HL-60 (cell line): ENCODE measurements around the gene EPHA1.

Source experiments
- DNase-seq, 2 experiments: peaks; one replicate each; pipeline ENCODE4 v3.0.0-alpha.2; 2010 to 2020; ENCODE audit warnings: low read depth in 1 of 2, low spot score in 1 of 2
- H3K27ac ChIP-seq: fragments of 250-450 bp; sonication (Bioruptor Pico); replicated peaks from 2 replicates; pipeline ENCODE4 v1.5.1; 2020; ENCODE audit warnings: mild to moderate bottlenecking, moderate library complexity
- H3K27me3 ChIP-seq: fragments of 250-450 bp; sonication (Bioruptor Pico); 2 replicates; pipeline ENCODE4 v1.5.1; 2021; ENCODE audit warnings: mild to moderate bottlenecking, moderate library complexity; ENCODE audit not compliant: insufficient read depth, poor library complexity, severe bottlenecking
- H3K4me3 ChIP-seq: replicated peaks from 2 replicates; pipeline ENCODE4 v1.5.1; 2011; ENCODE audit warnings: mild to moderate bottlenecking, control low read depth, low read length; ENCODE audit not compliant: insufficient read depth
- GABPA ChIP-seq: IDR thresholded peaks from 2 replicates; pipeline ENCODE4 v1.6.1; 2012; ENCODE audit warnings: low read depth
- POLR2AphosphoS5 ChIP-seq: IDR thresholded peaks from 2 replicates; pipeline ENCODE4 v1.6.1; 2012; ENCODE audit warnings: low read depth
- SPI1 ChIP-seq: IDR thresholded peaks from 2 replicates; pipeline ENCODE4 v1.6.1; 2012; ENCODE audit warnings: low read depth, mild to moderate bottlenecking, borderline replicate concordance
- TF ChIP-seq, protein P1 (sequence below): IDR thresholded peaks from 2 replicates; pipeline ENCODE4 v1.6.1; 2012; ENCODE audit warnings: low read depth; ENCODE audit not compliant: insufficient replicate concordance
- TF ChIP-seq, protein P2 (sequence below): IDR thresholded peaks from one replicate; pipeline ENCODE4 v1.5.1; 2011; ENCODE audit warnings: low read length, control low read depth, inconsistent platforms; ENCODE audit not compliant: insufficient read depth

Gene EPHA1

DNA sequence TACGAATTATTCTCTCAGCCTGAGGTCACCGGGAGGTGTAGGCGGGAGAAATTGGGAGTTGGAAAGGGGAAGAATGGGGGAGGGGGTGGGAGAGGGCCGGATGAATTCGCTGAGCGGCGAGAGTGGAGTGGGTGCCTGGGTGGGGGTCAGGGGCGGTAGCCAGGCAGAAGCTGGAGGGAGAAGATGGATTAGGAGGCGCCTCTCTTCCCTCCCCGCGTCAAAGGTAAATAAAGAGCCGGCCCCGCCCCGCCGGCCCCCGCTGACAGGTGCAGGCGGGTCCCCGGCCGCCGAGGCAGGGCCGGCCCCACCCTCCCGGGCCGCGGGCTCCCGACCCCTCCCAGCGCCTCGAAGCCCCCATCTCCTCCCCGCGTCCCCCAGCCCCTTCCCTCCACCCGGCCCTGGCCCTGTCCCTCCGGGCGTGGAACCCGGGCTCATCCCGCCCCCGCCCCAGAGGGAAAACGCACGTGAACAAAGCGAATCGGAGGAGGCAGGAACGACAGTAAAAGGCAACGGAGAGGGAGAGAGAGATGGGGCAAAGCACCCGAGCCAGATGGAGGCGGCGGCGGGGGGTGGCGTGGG lies 47.0 kb downstream of the EPHA1 start:
- TF ChIP-seq SPI1, result no peak
- no peak for TF ChIP-seq POLR2AphosphoS5
- TF ChIP-seq GABPA, result no peak
- TF ChIP-seq, protein P1, sequence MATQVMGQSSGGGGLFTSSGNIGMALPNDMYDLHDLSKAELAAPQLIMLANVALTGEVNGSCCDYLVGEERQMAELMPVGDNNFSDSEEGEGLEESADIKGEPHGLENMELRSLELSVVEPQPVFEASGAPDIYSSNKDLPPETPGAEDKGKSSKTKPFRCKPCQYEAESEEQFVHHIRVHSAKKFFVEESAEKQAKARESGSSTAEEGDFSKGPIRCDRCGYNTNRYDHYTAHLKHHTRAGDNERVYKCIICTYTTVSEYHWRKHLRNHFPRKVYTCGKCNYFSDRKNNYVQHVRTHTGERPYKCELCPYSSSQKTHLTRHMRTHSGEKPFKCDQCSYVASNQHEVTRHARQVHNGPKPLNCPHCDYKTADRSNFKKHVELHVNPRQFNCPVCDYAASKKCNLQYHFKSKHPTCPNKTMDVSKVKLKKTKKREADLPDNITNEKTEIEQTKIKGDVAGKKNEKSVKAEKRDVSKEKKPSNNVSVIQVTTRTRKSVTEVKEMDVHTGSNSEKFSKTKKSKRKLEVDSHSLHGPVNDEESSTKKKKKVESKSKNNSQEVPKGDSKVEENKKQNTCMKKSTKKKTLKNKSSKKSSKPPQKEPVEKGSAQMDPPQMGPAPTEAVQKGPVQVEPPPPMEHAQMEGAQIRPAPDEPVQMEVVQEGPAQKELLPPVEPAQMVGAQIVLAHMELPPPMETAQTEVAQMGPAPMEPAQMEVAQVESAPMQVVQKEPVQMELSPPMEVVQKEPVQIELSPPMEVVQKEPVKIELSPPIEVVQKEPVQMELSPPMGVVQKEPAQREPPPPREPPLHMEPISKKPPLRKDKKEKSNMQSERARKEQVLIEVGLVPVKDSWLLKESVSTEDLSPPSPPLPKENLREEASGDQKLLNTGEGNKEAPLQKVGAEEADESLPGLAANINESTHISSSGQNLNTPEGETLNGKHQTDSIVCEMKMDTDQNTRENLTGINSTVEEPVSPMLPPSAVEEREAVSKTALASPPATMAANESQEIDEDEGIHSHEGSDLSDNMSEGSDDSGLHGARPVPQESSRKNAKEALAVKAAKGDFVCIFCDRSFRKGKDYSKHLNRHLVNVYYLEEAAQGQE, result no peak
- TF ChIP-seq, protein P2, sequence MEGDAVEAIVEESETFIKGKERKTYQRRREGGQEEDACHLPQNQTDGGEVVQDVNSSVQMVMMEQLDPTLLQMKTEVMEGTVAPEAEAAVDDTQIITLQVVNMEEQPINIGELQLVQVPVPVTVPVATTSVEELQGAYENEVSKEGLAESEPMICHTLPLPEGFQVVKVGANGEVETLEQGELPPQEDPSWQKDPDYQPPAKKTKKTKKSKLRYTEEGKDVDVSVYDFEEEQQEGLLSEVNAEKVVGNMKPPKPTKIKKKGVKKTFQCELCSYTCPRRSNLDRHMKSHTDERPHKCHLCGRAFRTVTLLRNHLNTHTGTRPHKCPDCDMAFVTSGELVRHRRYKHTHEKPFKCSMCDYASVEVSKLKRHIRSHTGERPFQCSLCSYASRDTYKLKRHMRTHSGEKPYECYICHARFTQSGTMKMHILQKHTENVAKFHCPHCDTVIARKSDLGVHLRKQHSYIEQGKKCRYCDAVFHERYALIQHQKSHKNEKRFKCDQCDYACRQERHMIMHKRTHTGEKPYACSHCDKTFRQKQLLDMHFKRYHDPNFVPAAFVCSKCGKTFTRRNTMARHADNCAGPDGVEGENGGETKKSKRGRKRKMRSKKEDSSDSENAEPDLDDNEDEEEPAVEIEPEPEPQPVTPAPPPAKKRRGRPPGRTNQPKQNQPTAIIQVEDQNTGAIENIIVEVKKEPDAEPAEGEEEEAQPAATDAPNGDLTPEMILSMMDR, result no peak
- H3K27me3 ChIP-seq, result peaks cover 39% of the 10 kb centered on the region
- no peak for DNase-seq
- H3K4me3 ChIP-seq, result peak overlapping the region; percentile 49
- no peak overlapping the region for H3K27ac ChIP-seq

DNA sequence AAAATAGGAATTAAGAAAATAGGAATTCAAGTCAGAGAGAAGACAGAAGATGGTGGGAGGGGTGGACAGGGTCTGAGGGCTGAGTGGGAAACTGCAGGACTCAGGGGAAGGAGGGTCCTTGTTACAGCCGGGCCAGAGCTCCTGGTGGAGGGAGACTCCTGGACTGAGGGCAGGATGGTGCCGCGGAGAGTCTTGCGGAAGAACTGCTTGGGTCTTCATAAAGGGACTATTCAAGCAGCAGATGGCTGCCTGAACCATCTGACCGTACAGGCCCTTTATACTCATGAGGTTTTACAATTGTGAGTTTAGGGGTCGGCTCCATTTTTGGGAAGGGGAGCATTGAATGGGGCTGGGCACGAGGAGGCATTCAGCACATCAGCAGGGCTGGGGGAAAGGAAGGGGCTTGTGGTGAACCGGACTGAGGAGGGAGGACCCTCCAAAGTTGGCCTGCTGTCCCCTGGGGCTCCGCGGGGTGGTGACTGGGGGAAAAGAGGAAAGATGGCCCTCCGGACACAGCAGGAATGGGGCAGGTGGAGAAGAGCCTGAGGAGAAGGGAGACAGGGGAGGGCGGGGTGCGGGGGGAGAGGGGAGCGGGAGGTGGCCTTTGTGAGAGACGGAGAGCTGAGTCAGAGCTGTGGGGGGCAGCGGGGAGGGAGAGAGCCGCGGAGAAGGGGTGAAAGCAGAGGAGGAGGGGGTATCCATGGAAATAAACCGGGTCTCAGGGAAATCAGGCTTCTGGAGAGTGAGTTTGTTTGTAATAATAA lies 47.7 kb downstream of the EPHA1 start:
- TF ChIP-seq, protein P2, result no peak
- TF ChIP-seq SPI1 (no peak), GABPA (no peak), POLR2AphosphoS5 (no peak)
- TF ChIP-seq, protein P1, result no peak
- Histone ChIP-seq H3K27ac (no peak overlapping the region), H3K27me3 (peaks cover 39% of the 10 kb centered on the region), H3K4me3 (no peak overlapping the region)
- DNase-seq, result no peak

DNA sequence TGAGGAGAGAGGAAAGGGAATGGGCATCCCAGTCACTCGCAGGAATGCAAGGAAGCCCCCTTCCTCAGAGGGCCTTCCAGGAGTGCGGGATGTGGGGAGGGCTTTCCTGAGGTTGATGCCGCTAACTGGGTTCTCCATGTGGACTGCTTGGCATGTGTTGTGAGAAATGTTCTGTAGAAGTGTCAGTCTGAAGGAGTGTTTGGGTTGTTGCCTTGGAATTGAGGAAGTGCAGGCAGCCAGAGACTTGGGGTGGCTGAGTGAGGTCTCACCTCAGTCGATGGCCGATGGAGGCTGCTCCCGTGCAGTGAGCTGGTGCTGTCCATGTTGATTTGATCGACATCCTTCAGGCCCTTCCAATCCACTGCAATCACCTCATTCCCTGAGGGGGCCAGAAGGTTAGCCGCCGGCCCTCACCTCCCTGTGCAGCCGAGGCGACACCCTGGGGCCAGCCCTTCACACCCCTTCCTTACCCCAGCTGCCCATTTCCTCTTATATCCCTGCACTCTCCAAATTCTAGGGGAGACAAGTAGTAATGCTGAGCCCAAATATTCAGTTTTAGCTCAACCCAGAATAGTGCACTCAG lies 48.8 kb downstream of the EPHA1 start:
- Histone ChIP-seq H3K27me3 (peaks cover 39% of the 10 kb centered on the region), H3K4me3 (no peak overlapping the region), H3K27ac (no peak overlapping the region)
- TF ChIP-seq SPI1 (peak; percentile 96), GABPA (no peak), POLR2AphosphoS5 (no peak)
- DNase-seq, result peak in 1 of 2 experiments; percentile 41

DNA sequence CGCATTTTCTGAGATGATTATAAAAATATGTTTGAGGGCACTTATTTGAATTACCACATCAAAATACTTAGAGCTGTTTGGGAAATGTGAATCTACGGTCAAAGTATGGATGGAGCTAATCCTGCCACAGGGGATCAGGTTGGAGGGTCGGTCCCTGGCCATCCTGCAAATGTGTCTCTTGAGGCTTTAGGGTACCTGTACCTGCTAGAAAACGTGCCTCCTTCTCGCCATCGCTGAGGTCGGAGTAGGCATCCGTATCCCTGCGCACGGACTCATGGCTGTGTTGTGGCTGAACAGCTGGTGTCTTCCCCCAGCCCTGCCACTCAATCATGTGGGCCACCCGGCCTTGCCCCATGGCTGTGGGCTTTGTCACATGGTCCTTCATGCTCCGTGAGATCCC lies 50.0 kb downstream of the EPHA1 start:
- DNase-seq, result no peak
- peaks cover 29% of the 10 kb centered on the region for H3K27me3 ChIP-seq
- no peak overlapping the region for H3K27ac ChIP-seq
- H3K4me3 ChIP-seq, result no peak overlapping the region
- TF ChIP-seq, protein P1, result no peak
- TF ChIP-seq POLR2AphosphoS5 (no peak), SPI1 (no peak), GABPA (no peak)
- TF ChIP-seq, protein P2, result no peak
